OCI-M2 (cell line): Measurements from ENCODE around the gene ANO8.

Experiments
- DNase-seq: peaks from one replicate; lab custom pipeline; 2025; ENCODE audit not compliant: unreplicated experiment; lab: John Stamatoyannopoulos, UW

ANO8 gene

GRCh38 chr19:17329366-17330261 is 5.0 kb downstream of the ANO8 start:
- DNase-seq = no peak

GRCh38 chr19:17328517-17329365 is 5.9 kb downstream of the ANO8 start:
- no peak for DNase-seq

GRCh38 chr19:17327654-17328516 is 6.8 kb downstream of the ANO8 start:
- DNase-seq = no peak

- no peak for DNase-seq
Observed at GRCh38 chr19:17327068-17327653, 7.5 kb downstream of the ANO8 start.

- no peak for DNase-seq
Observed at GRCh38 chr19:17326595-17326966, 8.1 kb downstream of the ANO8 start.

- no peak for DNase-seq
Observed at GRCh38 chr19:17325881-17326594, 8.6 kb downstream of the ANO8 start.

- no peak for DNase-seq
Observed at GRCh38 chr19:17325133-17325532, 9.5 kb downstream of the ANO8 start.

GRCh38 chr19:17324357-17325114 is 10.1 kb downstream of the ANO8 start:
- DNase-seq = no peak

GRCh38 chr19:17323964-17324332 is 10.7 kb downstream of the ANO8 start:
- DNase-seq = no peak

- no peak for DNase-seq
Observed at GRCh38 chr19:17323300-17323963, 11.2 kb downstream of the ANO8 start.

- no peak for DNase-seq
Observed at GRCh38 chr19:17322854-17323253, 11.8 kb downstream of the ANO8 start.

- DNase-seq = no peak
Observed at GRCh38 chr19:17321655-17322489, 12.8 kb downstream of the ANO8 start.

GRCh38 chr19:17320435-17320834 is 14.2 kb downstream of the ANO8 start:
- DNase-seq = no peak

- no peak for DNase-seq
Observed at GRCh38 chr19:17319473-17320238, 15.0 kb downstream of the ANO8 start.

- no peak for DNase-seq
Observed at GRCh38 chr19:17318966-17319365, 15.7 kb downstream of the ANO8 start.

GRCh38 chr19:17314007-17314593 is 20.6 kb downstream of the ANO8 start:
- DNase-seq = no peak
